Lower leg skin (tissue), 3 donors: Measurements from ENCODE around the gene DMKN.

ENCODE experiments used
- POLR2A ChIP-seq, 2 donors: fragments of 450-650 bp; IDR thresholded peaks; one replicate each; pipeline ENCODE4 v1.6.1; 2016 to 2017; ENCODE audit warnings: antibody characterized with exemption in 2 of 2, mild to moderate bottlenecking in 1 of 2, moderate library complexity in 1 of 2
- TF ChIP-seq, protein P1 (sequence below), 3 donors: fragments of 450-650 bp; IDR thresholded peaks; one replicate each; pipeline ENCODE4 v1.5.1; 2016; ENCODE audit warnings: antibody characterized with exemption in 3 of 3, mild to moderate bottlenecking in 3 of 3, moderate library complexity in 2 of 3

DNA sequence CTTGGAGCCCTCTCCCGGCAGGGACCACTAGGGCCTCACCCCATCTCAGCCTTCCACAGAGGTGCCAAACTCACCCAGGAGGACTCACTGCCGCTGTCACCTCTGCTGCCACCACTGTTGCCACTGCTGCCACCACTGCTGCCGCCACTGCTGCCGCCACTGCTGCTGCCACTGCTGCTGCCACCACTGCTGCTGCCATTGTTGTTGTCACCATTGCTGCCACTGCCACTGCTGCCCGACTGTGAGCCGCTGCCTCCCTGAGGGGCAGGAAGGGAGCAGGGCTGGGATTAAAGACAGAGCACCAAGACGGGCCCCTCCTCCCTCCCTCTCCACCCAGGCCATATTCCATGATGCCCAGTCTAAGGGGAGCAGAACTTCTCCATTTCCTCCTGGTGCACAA, 2.1 kb downstream of the DMKN start:
- TF ChIP-seq, protein P1, sequence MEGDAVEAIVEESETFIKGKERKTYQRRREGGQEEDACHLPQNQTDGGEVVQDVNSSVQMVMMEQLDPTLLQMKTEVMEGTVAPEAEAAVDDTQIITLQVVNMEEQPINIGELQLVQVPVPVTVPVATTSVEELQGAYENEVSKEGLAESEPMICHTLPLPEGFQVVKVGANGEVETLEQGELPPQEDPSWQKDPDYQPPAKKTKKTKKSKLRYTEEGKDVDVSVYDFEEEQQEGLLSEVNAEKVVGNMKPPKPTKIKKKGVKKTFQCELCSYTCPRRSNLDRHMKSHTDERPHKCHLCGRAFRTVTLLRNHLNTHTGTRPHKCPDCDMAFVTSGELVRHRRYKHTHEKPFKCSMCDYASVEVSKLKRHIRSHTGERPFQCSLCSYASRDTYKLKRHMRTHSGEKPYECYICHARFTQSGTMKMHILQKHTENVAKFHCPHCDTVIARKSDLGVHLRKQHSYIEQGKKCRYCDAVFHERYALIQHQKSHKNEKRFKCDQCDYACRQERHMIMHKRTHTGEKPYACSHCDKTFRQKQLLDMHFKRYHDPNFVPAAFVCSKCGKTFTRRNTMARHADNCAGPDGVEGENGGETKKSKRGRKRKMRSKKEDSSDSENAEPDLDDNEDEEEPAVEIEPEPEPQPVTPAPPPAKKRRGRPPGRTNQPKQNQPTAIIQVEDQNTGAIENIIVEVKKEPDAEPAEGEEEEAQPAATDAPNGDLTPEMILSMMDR (IDR thresholded peaks at IDR 0.05), result no peak
- TF ChIP-seq POLR2A (IDR thresholded peaks at IDR 0.05), result no peak
